Keratinocyte (primary cell): ENCODE results near the gene ZNF407. TPM values are rescaled to one million over a fixed set of nuclear protein-coding genes. Genes with fewer than 3 reads are reported as not detected.

Experiments used
- DNase-seq: peaks from one replicate; pipeline ENCODE4 v3.0.0-alpha.2; 2011; ENCODE audit warnings: low read depth, missing footprints, low spot score
- FAIRE-seq: peaks from 2 replicates; lab custom pipeline; 2011; peaks lifted over from hg19 to GRCh38; lab: Jason Lieb, UNC
- H2AFZ ChIP-seq: 2 replicates; pipeline ENCODE4 v1.6.0; 2012; ENCODE audit warnings: low read length, control low read depth, inconsistent platforms; ENCODE audit not compliant: control insufficient read depth
- H3K27ac ChIP-seq: 2 replicates; pipeline ENCODE4 v1.5.1; 2011; ENCODE audit warnings: low read length; ENCODE audit not compliant: control insufficient read depth, insufficient read depth
- H3K27me3 ChIP-seq: 3 replicates; pipeline ENCODE4 v1.6.0; 2011; ENCODE audit warnings: low read length; ENCODE audit not compliant: control insufficient read depth, insufficient read depth; ENCODE audit errors: extremely low read depth
- H3K36me3 ChIP-seq, 2 experiments: 2 replicates in 1 of 2; 3 replicates in 1 of 2; pipeline ENCODE4 v1.5.1; 2011; ENCODE audit warnings: low read length in 2 of 2, mild to moderate bottlenecking in 1 of 2; ENCODE audit not compliant: control insufficient read depth in 2 of 2, insufficient read depth in 2 of 2; ENCODE audit errors: extremely low read depth in 1 of 2
- H3K4me1 ChIP-seq: 3 replicates; pipeline ENCODE4 v1.5.1; 2011; ENCODE audit warnings: low read length; ENCODE audit not compliant: control insufficient read depth, insufficient read depth; ENCODE audit errors: extremely low read depth
- H3K4me2 ChIP-seq: 3 replicates; pipeline ENCODE4 v1.6.0; 2011; ENCODE audit warnings: low read depth, low read length; ENCODE audit not compliant: control insufficient read depth, insufficient read depth; ENCODE audit errors: extremely low read depth
- H3K4me3 ChIP-seq, 3 experiments: fragments of 200-600 bp in 1 of 3; sonication (generic) in 1 of 3; 2 replicates in 2 of 3; 3 replicates in 1 of 3; pipeline ENCODE4 v1.5.1; 2011 to 2016; ENCODE audit warnings: low read length in 3 of 3, mild to moderate bottlenecking in 3 of 3, control low read depth in 2 of 3, inconsistent platforms in 1 of 3, low read depth in 1 of 3, mixed read lengths in 1 of 3, mixed run types in 1 of 3, moderate library complexity in 1 of 3; ENCODE audit not compliant: control insufficient read depth in 2 of 3, insufficient read depth in 2 of 3; ENCODE audit errors: extremely low read depth in 1 of 3
- H3K79me2 ChIP-seq: 2 replicates; pipeline ENCODE4 v1.6.0; 2012; ENCODE audit warnings: low read length; ENCODE audit not compliant: control insufficient read depth, insufficient read depth
- H3K9ac ChIP-seq: 3 replicates; pipeline ENCODE4 v1.6.0; 2011; ENCODE audit warnings: low read length; ENCODE audit not compliant: control insufficient read depth, insufficient read depth; ENCODE audit errors: extremely low read depth
- H3K9me1 ChIP-seq: 3 replicates; pipeline ENCODE4 v1.6.0; 2011; ENCODE audit warnings: low read length; ENCODE audit not compliant: control insufficient read depth, insufficient read depth; ENCODE audit errors: extremely low read depth
- H3K9me3 ChIP-seq: 2 replicates; pipeline ENCODE4 v1.5.1; 2012; ENCODE audit warnings: low read depth, low read length; ENCODE audit not compliant: control insufficient read depth
- H4K20me1 ChIP-seq: 3 replicates; pipeline ENCODE4 v1.6.0; 2011; ENCODE audit warnings: low read length; ENCODE audit not compliant: control insufficient read depth, insufficient read depth; ENCODE audit errors: extremely low read depth
- EZH2 ChIP-seq: IDR thresholded peaks from one replicate; pipeline ENCODE4 v1.6.1; 2012; ENCODE audit warnings: inconsistent platforms, mild to moderate bottlenecking, low read length, moderate library complexity
- dilution Hi-C: fragments of 300-500 bp; cut with MboI; formaldehyde crosslinking; loops from one replicate; pipeline ENCODE4 v1.7.0; 2020; ENCODE audit warnings: low sequenced_read_pairs; ENCODE audit not compliant: extremely low pct_ligation_motif_present
- polyA plus RNA-seq, 5 experiments: library from polyadenylated mRNA; depleted of rRNA in 3 of 5; stranded (reverse) in 3 of 5; stranded (forward) in 1 of 5; unstranded in 1 of 5; fragments of >200 nt; gene quantifications; 1 replicate in 1 of 5; 2 replicates in 3 of 5; 3 replicates in 1 of 5; pipeline versions ENCODE4 v1.2.1 to v1.2.3, GENCODE V29; 2011 to 2012; ENCODE audit warnings: missing spikeins in 2 of 5, low read depth in 1 of 5, low replicate concordance in 1 of 5
- TF ChIP-seq, protein P1 (sequence below), 3 experiments: IDR thresholded peaks in 1 of 3; conservative IDR thresholded peaks in 1 of 3; optimal IDR thresholded peaks in 1 of 3; 2 replicates in 2 of 3; 3 replicates in 1 of 3; pipeline versions ENCODE3 to v1.5.1; 2011; ENCODE audit warnings: low read length in 3 of 3, mild to moderate bottlenecking in 3 of 3, moderate library complexity in 2 of 3, control low read depth in 1 of 3, inconsistent platforms in 1 of 3; ENCODE audit not compliant: insufficient read depth in 2 of 3; ENCODE audit errors: extremely low read depth in 1 of 3

ZNF407 gene
- polyA plus RNA-seq, 1 donor (not counting 4 experiments of a cell fraction or from before 2014, with no cell fraction given) = 3.8 TPM

DNA sequence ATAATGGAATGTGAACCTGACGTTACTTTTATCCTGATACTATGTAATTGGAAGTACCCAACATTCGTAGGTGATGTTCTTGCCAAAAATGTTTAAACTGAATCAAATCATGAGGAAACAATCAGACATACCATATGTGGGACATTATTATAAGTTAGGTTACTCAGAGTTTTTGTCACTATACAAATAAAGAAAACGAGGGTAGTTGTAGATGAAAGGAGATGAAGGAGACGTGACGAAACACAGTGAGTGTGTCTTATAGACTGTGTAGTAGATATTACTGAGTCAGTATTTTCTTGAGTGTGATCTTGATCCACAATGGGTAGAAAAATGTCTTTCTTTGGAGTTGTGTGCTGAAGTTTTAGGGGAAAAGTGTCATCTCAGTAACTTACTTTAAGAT lies 176.8 kb downstream of the ZNF407 start:
- no peaks in the 10 kb centered on the region for H3K79me2 ChIP-seq
- no peak overlapping the region for H3K4me2 ChIP-seq
- DNase-seq (no peak), FAIRE-seq (no peak)
- no peak overlapping the region for H3K27ac ChIP-seq
- H3K9me3 ChIP-seq = no peaks in the 10 kb centered on the region
- no peak for TF ChIP-seq EZH2
- TF ChIP-seq, protein P1, sequence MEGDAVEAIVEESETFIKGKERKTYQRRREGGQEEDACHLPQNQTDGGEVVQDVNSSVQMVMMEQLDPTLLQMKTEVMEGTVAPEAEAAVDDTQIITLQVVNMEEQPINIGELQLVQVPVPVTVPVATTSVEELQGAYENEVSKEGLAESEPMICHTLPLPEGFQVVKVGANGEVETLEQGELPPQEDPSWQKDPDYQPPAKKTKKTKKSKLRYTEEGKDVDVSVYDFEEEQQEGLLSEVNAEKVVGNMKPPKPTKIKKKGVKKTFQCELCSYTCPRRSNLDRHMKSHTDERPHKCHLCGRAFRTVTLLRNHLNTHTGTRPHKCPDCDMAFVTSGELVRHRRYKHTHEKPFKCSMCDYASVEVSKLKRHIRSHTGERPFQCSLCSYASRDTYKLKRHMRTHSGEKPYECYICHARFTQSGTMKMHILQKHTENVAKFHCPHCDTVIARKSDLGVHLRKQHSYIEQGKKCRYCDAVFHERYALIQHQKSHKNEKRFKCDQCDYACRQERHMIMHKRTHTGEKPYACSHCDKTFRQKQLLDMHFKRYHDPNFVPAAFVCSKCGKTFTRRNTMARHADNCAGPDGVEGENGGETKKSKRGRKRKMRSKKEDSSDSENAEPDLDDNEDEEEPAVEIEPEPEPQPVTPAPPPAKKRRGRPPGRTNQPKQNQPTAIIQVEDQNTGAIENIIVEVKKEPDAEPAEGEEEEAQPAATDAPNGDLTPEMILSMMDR (optimal IDR thresholded peaks at IDR 0.05 in 1 of 3, IDR thresholded peaks at IDR 0.05 in 1 of 3, conservative IDR thresholded peaks at IDR 0.05 in 1 of 3; ENCODE audit: extremely low read depth in 1 of 3, insufficient read depth in 2 of 3, low read length in 3 of 3) = no peak
- H2AFZ ChIP-seq = no peak overlapping the region
- no peaks in the 10 kb centered on the region for H4K20me1 ChIP-seq
- H3K36me3 ChIP-seq = no peaks in the 10 kb centered on the region
- no peak overlapping the region for H3K4me3 ChIP-seq
- H3K27me3 ChIP-seq = no peaks in the 10 kb centered on the region
- no peaks in the 10 kb centered on the region for H3K9me1 ChIP-seq
- dilution Hi-C loops = no loop called here
- H3K9ac ChIP-seq = no peak overlapping the region
- no peaks in the 10 kb centered on the region for H3K4me1 ChIP-seq

DNA sequence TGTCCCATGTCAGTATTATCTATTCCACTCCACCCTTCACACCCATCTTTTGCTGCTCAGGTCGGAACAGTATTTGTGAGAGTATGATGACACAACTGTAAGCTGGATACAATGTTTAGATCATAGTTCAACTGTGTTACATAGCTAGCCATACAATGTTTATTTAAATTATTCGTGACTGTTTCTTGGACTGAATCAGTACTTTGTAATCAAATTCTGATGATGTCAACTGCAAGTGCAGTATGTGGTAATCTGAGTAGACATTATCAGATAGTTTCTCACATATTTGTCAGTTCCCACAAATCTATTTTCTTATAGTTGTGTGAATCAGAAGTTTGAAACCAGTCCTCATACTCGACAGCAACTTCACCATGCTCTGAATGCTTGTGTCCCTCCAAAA lies 177.6 kb downstream of the ZNF407 start:
- FAIRE-seq (no peak), DNase-seq (no peak)
- TF ChIP-seq, protein P1 (optimal IDR thresholded peaks at IDR 0.05 in 1 of 3, IDR thresholded peaks at IDR 0.05 in 1 of 3, conservative IDR thresholded peaks at IDR 0.05 in 1 of 3; ENCODE audit: extremely low read depth in 1 of 3, insufficient read depth in 2 of 3, low read length in 3 of 3) = no peak
- TF ChIP-seq EZH2 = no peak
- no peak overlapping the region for H3K4me2 ChIP-seq
- no peaks in the 10 kb centered on the region for H3K4me1 ChIP-seq
- no peaks in the 10 kb centered on the region for H3K9me1 ChIP-seq
- H3K36me3 ChIP-seq = no peaks in the 10 kb centered on the region
- H3K79me2 ChIP-seq = no peaks in the 10 kb centered on the region
- dilution Hi-C loops = no loop called here
- H3K27me3 ChIP-seq = no peaks in the 10 kb centered on the region
- no peak overlapping the region for H3K4me3 ChIP-seq
- H3K9ac ChIP-seq = no peak overlapping the region
- H3K9me3 ChIP-seq = no peaks in the 10 kb centered on the region
- H4K20me1 ChIP-seq = no peaks in the 10 kb centered on the region
- H3K27ac ChIP-seq = no peak overlapping the region
- no peak overlapping the region for H2AFZ ChIP-seq
